H9 (cell line): Measurements from ENCODE around the gene GIPC2. TPM values are rescaled to one million over a fixed set of nuclear protein-coding genes. Genes with fewer than 3 reads are reported as not detected.

Experiments
- DNase-seq: peaks from one replicate; pipeline ENCODE4 v3.0.0-alpha.2; 2017
- H2AFZ ChIP-seq: one replicate; pipeline ENCODE4 v1.6.1; 2013; ENCODE audit warnings: mild to moderate bottlenecking, low read length, control low read depth, moderate library complexity
- H2AK5ac ChIP-seq: 2 replicates; pipeline ENCODE4 v1.6.1; 2013; ENCODE audit warnings: low read length, control low read depth, mixed read lengths; ENCODE audit not compliant: insufficient read length
- H2BK120ac ChIP-seq: one replicate; pipeline ENCODE4 v1.6.1; 2013; ENCODE audit warnings: low read depth, mild to moderate bottlenecking, low read length, control low read depth, inconsistent platforms; ENCODE audit not compliant: poor library complexity, severe bottlenecking
- H2BK12ac ChIP-seq: 2 replicates; pipeline ENCODE4 v1.6.1; 2013; ENCODE audit warnings: low read length, control low read depth, mixed read lengths, low read depth; ENCODE audit not compliant: insufficient read length
- H2BK15ac ChIP-seq: 2 replicates; pipeline ENCODE4 v1.6.1; 2013; ENCODE audit warnings: low read depth, low read length, control low read depth
- H2BK20ac ChIP-seq: one replicate; pipeline ENCODE4 v1.6.1; 2013; ENCODE audit warnings: low read depth, mild to moderate bottlenecking, low read length, control low read depth, inconsistent platforms; ENCODE audit not compliant: poor library complexity, severe bottlenecking
- H2BK5ac ChIP-seq: 2 replicates; pipeline ENCODE4 v1.6.1; 2013; ENCODE audit warnings: low read length, control low read depth, mixed read lengths; ENCODE audit not compliant: insufficient read length
- H3K14ac ChIP-seq: 2 replicates; pipeline ENCODE4 v1.6.1; 2013; ENCODE audit warnings: low read length, control low read depth; ENCODE audit not compliant: insufficient read depth
- H3K18ac ChIP-seq: 2 replicates; pipeline ENCODE4 v1.6.1; 2013; ENCODE audit warnings: low read depth, mild to moderate bottlenecking, mixed read lengths, low read length, control low read depth; ENCODE audit not compliant: insufficient read length
- H3K23ac ChIP-seq: 2 replicates; pipeline ENCODE4 v1.6.1; 2013; ENCODE audit warnings: low read length, control low read depth, mixed read lengths, low read depth; ENCODE audit not compliant: insufficient read length
- H3K23me2 ChIP-seq: 2 replicates; pipeline ENCODE4 v1.6.1; 2013; ENCODE audit warnings: low read depth, mild to moderate bottlenecking, mixed read lengths, low read length, control low read depth; ENCODE audit not compliant: insufficient read length, poor library complexity, severe bottlenecking
- H3K27ac ChIP-seq: 2 replicates; pipeline ENCODE4 v1.5.1; 2013; ENCODE audit warnings: low read length, control low read depth, mixed read lengths, low read depth; ENCODE audit not compliant: insufficient read length
- H3K27me3 ChIP-seq: 2 replicates; pipeline ENCODE4 v1.6.1; 2013; ENCODE audit warnings: low read length, control low read depth, inconsistent platforms; ENCODE audit not compliant: insufficient read depth
- H3K4ac ChIP-seq: 2 replicates; pipeline ENCODE4 v1.6.1; 2013; ENCODE audit warnings: low read depth, mild to moderate bottlenecking, control low read depth, inconsistent platforms, low read length, moderate library complexity
- H3K4me1 ChIP-seq: 2 replicates; pipeline ENCODE4 v1.6.1; 2013; ENCODE audit warnings: low read length, control low read depth, inconsistent platforms; ENCODE audit not compliant: insufficient read depth
- H3K4me2 ChIP-seq: 2 replicates; pipeline ENCODE4 v1.6.1; 2013; ENCODE audit warnings: low read length, control low read depth, mixed read lengths; ENCODE audit not compliant: insufficient read length, insufficient read depth
- H3K56ac ChIP-seq: 2 replicates; pipeline ENCODE4 v1.6.1; 2013; ENCODE audit warnings: low read depth, mild to moderate bottlenecking, mixed read lengths, low read length, control low read depth; ENCODE audit not compliant: insufficient read length
- H3K79me1 ChIP-seq: 2 replicates; pipeline ENCODE4 v1.6.1; 2013; ENCODE audit warnings: low read depth, mild to moderate bottlenecking, moderate library complexity, low read length, control low read depth, inconsistent platforms; ENCODE audit not compliant: insufficient read depth, poor library complexity, severe bottlenecking
- H3K79me2 ChIP-seq: 2 replicates; pipeline ENCODE4 v1.6.1; 2013; ENCODE audit warnings: low read length, control low read depth, inconsistent platforms; ENCODE audit not compliant: insufficient read depth
- H3K9ac ChIP-seq: 2 replicates; pipeline ENCODE4 v1.6.1; 2013; ENCODE audit warnings: low read length, control low read depth, mixed read lengths; ENCODE audit not compliant: insufficient read length; ENCODE audit errors: extremely low read depth
- H3K9me3 ChIP-seq: one replicate; pipeline ENCODE4 v1.6.1; 2013; ENCODE audit warnings: low read depth, low read length, inconsistent platforms; ENCODE audit not compliant: control insufficient read depth
- H3T11ph ChIP-seq: one replicate; pipeline ENCODE4 v1.6.1; 2013; ENCODE audit warnings: mild to moderate bottlenecking, low read length, control low read depth, inconsistent platforms
- H4K20me1 ChIP-seq: one replicate; pipeline ENCODE4 v1.6.1; 2013; ENCODE audit not compliant: control insufficient read depth, insufficient read length, insufficient read depth
- H4K5ac ChIP-seq: 2 replicates; pipeline ENCODE4 v1.6.1; 2013; ENCODE audit warnings: low read depth, mild to moderate bottlenecking, mixed read lengths, low read length, control low read depth; ENCODE audit not compliant: insufficient read length
- H4K8ac ChIP-seq: replicated peaks from 2 replicates; pipeline ENCODE4 v1.6.1; 2013; ENCODE audit warnings: low read length, control low read depth, mixed read lengths, low read depth; ENCODE audit not compliant: insufficient read length
- H4K91ac ChIP-seq: 2 replicates; pipeline ENCODE4 v1.6.1; 2013; ENCODE audit warnings: low read depth, mild to moderate bottlenecking, moderate library complexity, mixed read lengths, low read length, control low read depth; ENCODE audit not compliant: insufficient read length
- H3K27ac Mint-ChIP-seq, 3 experiments: 2 replicates in 2 of 3; 3 replicates in 1 of 3; pipeline ENCODE4 v1.8.0; 2020 to 2021; ENCODE audit warnings: mixed read lengths in 3 of 3, mild to moderate bottlenecking in 1 of 3, moderate library complexity in 1 of 3
- H3K27me3 Mint-ChIP-seq: 2 replicates; pipeline ENCODE4 v1.8.0; 2021; ENCODE audit warnings: low read depth, mild to moderate bottlenecking, moderate library complexity, mixed read lengths
- H3K36me3 Mint-ChIP-seq, 3 experiments: 2 replicates in 2 of 3; 3 replicates in 1 of 3; pipeline ENCODE4 v1.8.0; 2020 to 2021; ENCODE audit warnings: low read depth in 3 of 3, mixed read lengths in 3 of 3; ENCODE audit not compliant: insufficient read depth in 1 of 3
- H3K4me1 Mint-ChIP-seq, 2 experiments: 2 replicates each; pipeline ENCODE4 v1.8.0; 2020; ENCODE audit warnings: mixed read lengths in 2 of 2
- H3K4me3 Mint-ChIP-seq, 2 experiments: 2 replicates in 1 of 2; 3 replicates in 1 of 2; pipeline ENCODE4 v1.8.0; 2020 to 2021; ENCODE audit warnings: mild to moderate bottlenecking in 2 of 2, mixed read lengths in 2 of 2, moderate library complexity in 1 of 2
- H3K9me3 Mint-ChIP-seq, 2 experiments: 2 replicates in 1 of 2; 3 replicates in 1 of 2; pipeline ENCODE4 v1.8.0; 2020; ENCODE audit warnings: mild to moderate bottlenecking in 2 of 2, mixed read lengths in 2 of 2, moderate library complexity in 1 of 2
- WGBS: extraction: QIAGEN DNeasy Blood & Tissue Kit; methylation state at CpG from one replicate; pipeline ENCODE4 v1.1.7; 2013; ENCODE audit warnings: missing lambda C conversion rate, low lambda C conversion rate, mixed read lengths; ENCODE audit not compliant: insufficient read length; ENCODE audit errors: extremely low coverage; 5-methylcytosine and 5-hydroxymethylcytosine counted together
- total RNA-seq: library from RNA; stranded (reverse); gene quantifications from 2 replicates; pipeline ENCODE4 v1.2.1, GENCODE V29; 2021
- TF ChIP-seq, protein P1 (sequence below): fragments of 200-600 bp; sonication (generic); conservative IDR thresholded peaks from 3 replicates; pipeline ENCODE4 v1.8.0; 2021; ENCODE audit warnings: antibody characterized with exemption, mild to moderate bottlenecking

GIPC2 gene
- total RNA-seq, 1 experiment from 2014 or later: 0.85 TPM

DNA sequence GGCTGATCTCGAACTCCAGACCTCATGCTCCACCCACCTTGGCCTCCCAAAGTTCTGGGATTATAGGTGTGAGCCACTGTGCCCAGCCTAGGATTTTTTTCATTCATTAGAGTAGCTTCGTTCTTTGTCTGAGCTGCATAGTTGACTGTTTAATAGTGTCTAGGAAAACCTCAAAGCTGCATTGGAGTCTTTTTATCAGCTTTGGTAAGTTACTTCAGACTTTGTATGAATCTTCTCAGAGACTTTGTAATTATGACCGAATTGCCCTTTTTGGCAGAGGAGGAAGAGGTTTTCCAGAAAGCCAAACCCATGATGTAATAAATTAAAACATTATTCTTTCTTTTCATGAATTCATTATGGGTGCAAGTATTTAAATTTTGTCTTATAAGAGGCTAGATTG is 35.9 kb upstream of the GIPC2 start:
- no peaks in the 10 kb centered on the region for H3K9me3 ChIP-seq
- H2BK120ac ChIP-seq: no peak overlapping the region
- no peak overlapping the region for H3K4ac ChIP-seq
- H3K36me3 Mint-ChIP-seq: peaks cover 2 to 5% (median 5%) of the 10 kb centered on the region in 3 experiments; a peak in 6 of 7 replicates
- no peak overlapping the region for H2BK20ac ChIP-seq
- no peak overlapping the region for H4K8ac ChIP-seq
- no peaks in the 10 kb centered on the region for H3K4me1 ChIP-seq
- H3K27ac Mint-ChIP-seq: no peak overlapping the region
- no peaks in the 10 kb centered on the region; a peak in 1 of 5 replicates for H3K9me3 Mint-ChIP-seq
- no peak overlapping the region for H4K5ac ChIP-seq
- H3K27me3 ChIP-seq: no peaks in the 10 kb centered on the region
- H2BK12ac ChIP-seq: no peak overlapping the region
- no peak overlapping the region for H3K4me3 Mint-ChIP-seq
- peaks cover 9 to 16% of the 10 kb centered on the region in 2 experiments for H3K4me1 Mint-ChIP-seq
- no peaks in the 10 kb centered on the region for H3K79me2 ChIP-seq
- H3K14ac ChIP-seq: no peak overlapping the region
- no peaks in the 10 kb centered on the region for H4K20me1 ChIP-seq
- WGBS: no CpG with 5 or more reads among the region's 3 CpGs
- no peaks in the 10 kb centered on the region for H3K79me1 ChIP-seq
- no peak overlapping the region for H3K9ac ChIP-seq
- H2BK15ac ChIP-seq: no peak overlapping the region
- H3K27me3 Mint-ChIP-seq: no peaks in the 10 kb centered on the region
- no peak overlapping the region for H3K23ac ChIP-seq
- no peak overlapping the region for H3K27ac ChIP-seq
- peaks cover under 1% of the 10 kb centered on the region for H3K23me2 ChIP-seq
- TF ChIP-seq, protein P1, sequence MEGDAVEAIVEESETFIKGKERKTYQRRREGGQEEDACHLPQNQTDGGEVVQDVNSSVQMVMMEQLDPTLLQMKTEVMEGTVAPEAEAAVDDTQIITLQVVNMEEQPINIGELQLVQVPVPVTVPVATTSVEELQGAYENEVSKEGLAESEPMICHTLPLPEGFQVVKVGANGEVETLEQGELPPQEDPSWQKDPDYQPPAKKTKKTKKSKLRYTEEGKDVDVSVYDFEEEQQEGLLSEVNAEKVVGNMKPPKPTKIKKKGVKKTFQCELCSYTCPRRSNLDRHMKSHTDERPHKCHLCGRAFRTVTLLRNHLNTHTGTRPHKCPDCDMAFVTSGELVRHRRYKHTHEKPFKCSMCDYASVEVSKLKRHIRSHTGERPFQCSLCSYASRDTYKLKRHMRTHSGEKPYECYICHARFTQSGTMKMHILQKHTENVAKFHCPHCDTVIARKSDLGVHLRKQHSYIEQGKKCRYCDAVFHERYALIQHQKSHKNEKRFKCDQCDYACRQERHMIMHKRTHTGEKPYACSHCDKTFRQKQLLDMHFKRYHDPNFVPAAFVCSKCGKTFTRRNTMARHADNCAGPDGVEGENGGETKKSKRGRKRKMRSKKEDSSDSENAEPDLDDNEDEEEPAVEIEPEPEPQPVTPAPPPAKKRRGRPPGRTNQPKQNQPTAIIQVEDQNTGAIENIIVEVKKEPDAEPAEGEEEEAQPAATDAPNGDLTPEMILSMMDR: no peak
- H2AK5ac ChIP-seq: no peak overlapping the region
- no peak overlapping the region for H2AFZ ChIP-seq
- no peak overlapping the region for H3K18ac ChIP-seq
- H3K4me2 ChIP-seq: no peak overlapping the region
- H4K91ac ChIP-seq: no peak overlapping the region
- no peak overlapping the region for H3K56ac ChIP-seq
- no peak overlapping the region for H2BK5ac ChIP-seq
- H3T11ph ChIP-seq: no peak overlapping the region
- DNase-seq: no peak
